Activated T-cell treated with anti-CD3 and anti-CD28 coated beads for 1 hour (primary cell): ENCODE measurements around the gene SETX.
A peak's percentile ranks its signal among the peaks of the same experiment; 100 is the strongest.

Experiments
- DNase-seq: peaks from one replicate; pipeline ENCODE4 v3.0.0-alpha.2; 2020; ENCODE audit warnings: low read depth

The SETX gene

DNA sequence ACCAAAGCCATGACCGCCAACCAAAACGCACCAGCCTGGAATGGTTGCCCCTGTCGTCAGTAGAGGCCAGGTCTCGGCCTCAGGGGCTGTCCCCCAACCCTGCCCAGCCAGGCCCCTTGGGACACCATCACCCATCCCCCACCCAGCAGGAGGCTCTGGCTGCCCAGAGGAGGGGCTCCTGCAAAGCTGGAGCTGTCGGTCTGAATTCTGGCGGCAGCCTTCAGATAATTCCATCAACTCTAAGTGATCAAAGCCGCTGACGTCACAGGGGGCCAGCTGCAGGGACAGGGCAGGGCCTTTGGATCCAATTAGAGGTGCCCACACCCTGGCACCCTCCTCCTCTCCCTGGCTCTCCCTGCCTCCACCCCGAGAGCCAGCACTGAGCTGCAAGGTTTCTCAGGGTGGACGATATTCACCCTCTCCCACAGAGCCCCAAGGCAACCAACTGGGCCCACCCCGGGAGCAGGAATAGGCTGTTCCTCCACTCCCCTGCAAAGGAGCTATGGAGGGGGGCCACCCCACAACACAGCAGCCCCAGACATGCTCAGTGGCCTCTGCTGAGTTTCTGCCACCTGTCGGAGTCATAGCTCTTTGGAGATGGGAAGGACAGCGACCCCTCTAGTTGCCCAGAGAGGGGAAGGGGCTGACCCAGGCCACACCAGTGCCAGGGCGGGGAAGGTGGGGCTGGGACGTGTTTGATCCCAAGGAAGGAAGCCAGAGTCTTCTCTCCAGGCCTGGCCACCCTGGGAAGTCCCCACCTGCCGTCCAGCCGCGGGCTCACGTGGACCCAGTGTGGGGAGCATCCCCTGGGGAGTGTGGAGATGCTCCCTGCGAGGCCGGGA lies 114.6 kb downstream of the SETX start:
- no peak for DNase-seq

GRCh38 chr9:132239518-132239917 lies 115.3 kb downstream of the SETX start:
- DNase-seq = no peak

DNA sequence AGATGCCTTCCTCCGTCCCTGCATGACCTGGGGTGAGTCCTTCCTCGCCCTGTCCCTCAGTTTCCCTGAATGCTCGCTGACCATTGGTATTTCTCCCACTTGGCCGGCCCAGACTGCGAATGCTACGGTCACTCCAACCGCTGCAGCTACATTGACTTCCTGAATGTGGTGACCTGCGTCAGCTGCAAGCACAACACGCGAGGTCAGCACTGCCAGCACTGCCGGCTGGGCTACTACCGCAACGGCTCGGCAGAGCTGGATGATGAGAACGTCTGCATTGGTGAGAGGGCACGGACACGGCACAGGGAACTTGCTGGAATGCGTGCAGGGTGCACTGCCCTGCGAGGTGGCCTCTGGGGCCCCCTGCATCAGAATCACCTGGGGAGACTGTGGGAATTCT lies 115.8 kb downstream of the SETX start:
- DNase-seq = no peak

GRCh38 chr9:132238026-132238972 lies 116.5 kb downstream of the SETX start:
- DNase-seq = no peak

DNA sequence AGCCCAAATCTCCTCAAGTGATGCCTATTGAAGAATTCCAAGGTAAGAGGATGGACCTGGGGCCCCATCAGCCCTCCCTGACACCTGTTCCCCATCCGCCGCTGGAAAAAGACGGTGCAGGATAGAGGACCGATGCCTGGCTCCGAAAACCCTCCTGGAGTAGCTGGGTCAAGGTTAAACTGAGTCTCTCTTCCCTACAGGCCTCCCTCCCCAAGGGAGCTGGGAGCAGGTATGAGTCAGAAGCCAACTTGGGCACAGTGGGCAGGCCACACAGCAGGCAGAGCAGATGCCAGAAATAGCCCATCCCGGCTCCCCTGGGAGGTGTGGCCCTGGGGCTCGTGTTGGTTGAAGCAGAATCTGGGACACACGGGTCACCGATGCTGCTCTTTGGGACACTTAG lies 117.3 kb downstream of the SETX start:
- DNase-seq = no peak

GRCh38 chr9:132236662-132237311 lies 118.0 kb downstream of the SETX start:
- DNase-seq = no peak

- DNase-seq = peak; percentile 78
Observed at GRCh38 chr9:132235894-132236661, 118.7 kb downstream of the SETX start.

DNA sequence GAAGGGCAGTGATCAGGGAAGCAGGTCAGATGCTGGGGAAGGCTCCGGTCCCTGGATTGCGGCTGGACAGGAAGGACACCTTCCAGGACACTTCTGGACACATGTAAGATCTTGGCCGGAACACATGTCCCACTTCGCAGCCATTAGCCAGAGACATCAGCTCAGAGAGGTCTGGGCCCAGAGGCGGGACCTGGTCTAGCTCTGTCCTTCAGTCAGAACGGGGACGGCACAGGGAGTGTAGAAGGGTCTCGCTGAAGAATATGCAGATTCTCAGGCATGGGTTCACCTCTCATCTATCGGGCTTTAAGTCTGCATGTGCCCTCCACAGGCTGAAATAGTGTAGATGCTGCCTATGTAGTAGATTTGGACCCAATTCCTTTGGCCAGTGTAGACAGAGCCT lies 119.7 kb downstream of the SETX start:
- no peak for DNase-seq

GRCh38 chr9:132234535-132234934 lies 120.3 kb downstream of the SETX start:
- no peak for DNase-seq

GRCh38 chr9:132233138-132233537 lies 121.6 kb downstream of the SETX start:
- DNase-seq = no peak

- no peak for DNase-seq
Observed at GRCh38 chr9:132232522-132232921, 122.3 kb downstream of the SETX start.

- DNase-seq = no peak
Observed at GRCh38 chr9:132231019-132231701, 123.6 kb downstream of the SETX start.

DNA sequence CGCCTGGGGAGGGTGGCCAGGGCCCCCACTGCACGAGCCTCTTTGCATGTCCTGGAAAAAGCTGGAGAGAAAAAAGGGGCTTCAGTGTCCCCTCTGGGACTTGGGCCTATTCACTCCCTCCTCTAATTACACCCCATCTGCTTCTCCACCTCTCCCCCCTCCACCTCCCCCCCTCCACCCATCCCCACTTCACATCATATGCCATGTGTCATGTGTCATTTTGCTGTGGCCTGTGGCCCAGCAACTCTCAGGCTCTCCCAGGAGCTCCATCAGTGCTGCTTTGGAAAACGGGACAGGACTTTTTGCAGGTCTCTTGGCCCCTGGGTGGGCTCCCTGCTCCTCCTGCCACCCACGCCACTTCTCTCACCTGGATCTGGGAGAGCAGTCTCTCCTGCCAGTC lies 124.2 kb downstream of the SETX start:
- DNase-seq = no peak

GRCh38 chr9:132228062-132228461 lies 126.7 kb downstream of the SETX start:
- no peak for DNase-seq

GRCh38 chr9:132226571-132227430 lies 128.0 kb downstream of the SETX start:
- DNase-seq = no peak

GRCh38 chr9:132224645-132225044 lies 130.1 kb downstream of the SETX start:
- no peak for DNase-seq

DNA sequence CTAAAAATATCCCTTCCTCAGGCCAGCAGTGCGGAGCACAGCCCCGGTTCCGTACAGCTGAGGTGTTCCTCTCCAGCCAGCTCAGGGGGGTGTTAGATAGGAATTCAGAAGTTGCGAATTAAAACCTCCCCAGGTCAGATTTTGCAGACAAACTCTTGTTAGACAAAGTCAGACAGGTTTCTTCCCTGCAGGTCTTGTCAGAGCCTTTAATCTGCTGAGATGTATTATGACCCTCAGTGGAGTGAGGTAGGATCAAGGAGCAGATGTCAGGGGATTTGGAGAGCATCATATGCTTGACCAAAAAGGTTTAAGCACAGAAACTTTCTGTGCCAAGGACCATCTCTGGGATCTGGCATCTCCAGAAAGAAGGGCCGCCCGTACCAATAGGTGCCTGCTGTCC lies 132.8 kb downstream of the SETX start:
- DNase-seq = no peak

- DNase-seq = no peak
Observed at GRCh38 chr9:132218208-132218607, 136.6 kb downstream of the SETX start.

- no peak for DNase-seq
Observed at GRCh38 chr9:132216861-132217619, 137.7 kb downstream of the SETX start.
